Measurements from ENCODE around the gene BORCS8. TPM values are rescaled to one million over a fixed set of nuclear protein-coding genes. Genes with fewer than 3 reads are reported as not detected.
"Not testable (repeated sequence)": the region's sequence is repeated elsewhere in the genome, so short reads cannot be mapped to it uniquely, and the experiment has no call there.

Gene BORCS8
- total RNA-seq, 2 experiments from 2014 or later = 28.5 to 29.0 TPM

GRCh38 chr19:19193926-19194325 is 2.0 kb upstream of the BORCS8 start:
- POLR2A ChIA-PET = interaction anchor here (0.6 to 5.1 kb wide), 5 partner anchors 10 to 623 kb away, joined by 3 to 102 read pairs (median 3); partner anchors contain the start of gene NR2C2AP
- H3K27ac Mint-ChIP-seq = peak overlapping the region; percentile 54

GRCh38 chr19:19192910-19193423 is 1.0 kb upstream of the BORCS8 start:
- Mint-ChIP-seq H3K4me1 (peaks cover 48% of the 10 kb centered on the region), H3K27me3 (no peaks in the 10 kb centered on the region), H3K36me3 (ENCODE audit: low read depth) (peaks cover 34% of the 10 kb centered on the region), H3K9me3 (no peaks in the 10 kb centered on the region), H3K27ac (peak overlapping the region; percentile 99), H3K4me3 (peak overlapping the region; percentile 98)
- ChIA-PET CTCF (interaction anchor here (0.7 to 3.3 kb wide), 8 partner anchors 9 to 274 kb away, joined by 3 to 9 read pairs (median 6); partner anchors contain the start of genes COPE, DDX49, GATAD2A and NR2C2AP), POLR2A (interaction anchor here (0.9 to 5.1 kb wide), 8 partner anchors 11 to 470 kb away, joined by 3 to 102 read pairs (median 4); partner anchors contain the start of genes ATP13A1 and NR2C2AP)
- no peak for DNase-seq

More at GRCh38 chr19:19193926-19194325, 2.0 kb upstream of the BORCS8 start:
- Mint-ChIP-seq H3K4me1 (peaks cover 46% of the 10 kb centered on the region), H3K36me3 (ENCODE audit: low read depth) (peaks cover 37% of the 10 kb centered on the region), H3K9me3 (no peaks in the 10 kb centered on the region), H3K27me3 (no peaks in the 10 kb centered on the region), H3K4me3 (peak overlapping the region; percentile 98)
- CTCF ChIA-PET = interaction anchor here (1.4 to 3.3 kb wide), 2 partner anchors 19 to 48 kb away, joined by 5 to 9 read pairs; no protein-coding TSS in a partner anchor
- no peak for DNase-seq

- no peak for DNase-seq
- Mint-ChIP-seq H3K27ac (peak overlapping the region; percentile 99), H3K27me3 (no peaks in the 10 kb centered on the region), H3K9me3 (no peaks in the 10 kb centered on the region), H3K36me3 (ENCODE audit: low read depth) (peaks cover 33% of the 10 kb centered on the region), H3K4me1 (peaks cover 51% of the 10 kb centered on the region), H3K4me3 (peak overlapping the region; percentile 98)
- ChIA-PET CTCF (interaction anchor here (0.9 to 3.3 kb wide), 5 partner anchors 12 to 298 kb away, joined by 4 to 19 read pairs (median 9); partner anchors contain the start of gene NR2C2AP), POLR2A (interaction anchor here (0.6 to 5.1 kb wide), 11 partner anchors 12 to 635 kb away, joined by 3 to 102 read pairs (median 3); partner anchors contain the start of gene NR2C2AP)
Measured at GRCh38 chr19:19191768-19192077, 229 bp downstream of the BORCS8 start.

GRCh38 chr19:19186742-19187141 is 5.2 kb downstream of the BORCS8 start:
- no peak for DNase-seq
- Mint-ChIP-seq H3K9me3 (no peaks in the 10 kb centered on the region), H3K27ac (no peak overlapping the region), H3K36me3 (ENCODE audit: low read depth) (peaks cover 37% of the 10 kb centered on the region), H3K27me3 (no peaks in the 10 kb centered on the region), H3K4me1 (peaks cover 37% of the 10 kb centered on the region), H3K4me3 (no peak overlapping the region)
- CTCF ChIA-PET = no interaction called here
- POLR2A ChIA-PET = no interaction called here

- no peak overlapping the region for H3K4me3 Mint-ChIP-seq
- H3K4me1 Mint-ChIP-seq = peaks cover 32% of the 10 kb centered on the region
- DNase-seq = peak; percentile 69
- ChIA-PET POLR2A (no interaction called here), CTCF (interaction anchor here (0.5 to 1.0 kb wide), 2 partner anchors 17 to 29 kb away, joined by 3 read pairs; partner anchors contain the start of gene NR2C2AP)
- no peak overlapping the region for H3K27ac Mint-ChIP-seq
- H3K36me3 Mint-ChIP-seq (ENCODE audit: low read depth) = peaks cover 42% of the 10 kb centered on the region
- H3K27me3 Mint-ChIP-seq = no peaks in the 10 kb centered on the region
- no peaks in the 10 kb centered on the region for H3K9me3 Mint-ChIP-seq
Measured at GRCh38 chr19:19185853-19186740, 5.9 kb downstream of the BORCS8 start.

- peaks cover 40% of the 10 kb centered on the region for H3K36me3 Mint-ChIP-seq (ENCODE audit: low read depth)
- H3K4me1 Mint-ChIP-seq = peaks cover 6% of the 10 kb centered on the region
- ChIA-PET POLR2A (no interaction called here), CTCF (no interaction called here)
- no peak for DNase-seq
- H3K27ac Mint-ChIP-seq = no peak overlapping the region
- H3K27me3 Mint-ChIP-seq = no peaks in the 10 kb centered on the region
- H3K9me3 Mint-ChIP-seq = no peaks in the 10 kb centered on the region
- no peak overlapping the region for H3K4me3 Mint-ChIP-seq
Measured at GRCh38 chr19:19181488-19181998, 10.4 kb downstream of the BORCS8 start.

- no peaks in the 10 kb centered on the region for H3K4me1 Mint-ChIP-seq
- H3K27ac Mint-ChIP-seq = no peak overlapping the region
- no peak for DNase-seq
- H3K4me3 Mint-ChIP-seq = no peak overlapping the region
- ChIA-PET POLR2A (no interaction called here), CTCF (no interaction called here)
- H3K36me3 Mint-ChIP-seq (ENCODE audit: low read depth) = peaks cover 29% of the 10 kb centered on the region
- no peaks in the 10 kb centered on the region for H3K9me3 Mint-ChIP-seq
- H3K27me3 Mint-ChIP-seq = no peaks in the 10 kb centered on the region
Measured at GRCh38 chr19:19179548-19180441, 12.2 kb downstream of the BORCS8 start.

- Mint-ChIP-seq H3K27ac (no peak overlapping the region), H3K9me3 (no peaks in the 10 kb centered on the region), H3K4me3 (no peak overlapping the region), H3K27me3 (no peaks in the 10 kb centered on the region), H3K36me3 (ENCODE audit: low read depth) (peaks cover 20% of the 10 kb centered on the region), H3K4me1 (no peaks in the 10 kb centered on the region)
- ChIA-PET CTCF (interaction anchor here (1.0 to 3.1 kb wide), 3 partner anchors 9 to 14 kb away, joined by 3 to 19 read pairs (median 4); partner anchors contain the start of genes BORCS8 and RFXANK), POLR2A (no interaction called here)
- DNase-seq = no peak
Measured at GRCh38 chr19:19176950-19177349, 15.0 kb downstream of the BORCS8 start.

GRCh38 chr19:19173243-19173642 is 18.7 kb downstream of the BORCS8 start:
- H3K27me3 Mint-ChIP-seq; DNase-seq; H3K9me3 Mint-ChIP-seq; POLR2A ChIA-PET; H3K36me3 Mint-ChIP-seq (ENCODE audit: low read depth); H3K4me3 Mint-ChIP-seq; H3K27ac Mint-ChIP-seq: not testable (repeated sequence)
- CTCF ChIA-PET = interaction anchor here (0.9 to 2.0 kb wide), 3 partner anchors 27 to 51 kb away, joined by 4 to 6 read pairs (median 5); partner anchors contain the start of gene NR2C2AP
- H3K4me1 Mint-ChIP-seq = peaks cover 13% of the 10 kb centered on the region

GRCh38 chr19:19171821-19172532 is 20.0 kb downstream of the BORCS8 start:
- H3K36me3 Mint-ChIP-seq (ENCODE audit: low read depth) = peaks cover 3% of the 10 kb centered on the region
- ChIA-PET POLR2A (no interaction called here), CTCF (interaction anchor here (0.9 to 1.1 kb wide), 2 partner anchors 31 to 53 kb away, joined by 4 to 5 read pairs; partner anchors contain the start of gene NR2C2AP)
- no peaks in the 10 kb centered on the region for H3K9me3 Mint-ChIP-seq
- no peak for DNase-seq
- H3K27ac Mint-ChIP-seq = no peak overlapping the region
- H3K4me3 Mint-ChIP-seq = no peak overlapping the region
- H3K27me3 Mint-ChIP-seq = peaks cover 3% of the 10 kb centered on the region
- H3K4me1 Mint-ChIP-seq = peaks cover 13% of the 10 kb centered on the region

GRCh38 chr19:19170873-19171672 is 20.9 kb downstream of the BORCS8 start:
- CTCF ChIA-PET = no interaction called here

More at GRCh38 chr19:19170873-19171672, 20.9 kb downstream of the BORCS8 start:
- Mint-ChIP-seq H3K27me3 (peaks cover 3% of the 10 kb centered on the region), H3K4me1 (peaks cover 13% of the 10 kb centered on the region), H3K9me3 (no peaks in the 10 kb centered on the region), H3K27ac (no peak overlapping the region), H3K36me3 (ENCODE audit: low read depth) (no peaks in the 10 kb centered on the region), H3K4me3 (no peak overlapping the region)
- DNase-seq = no peak
- POLR2A ChIA-PET = interaction anchor here (1.1 to 2.1 kb wide), 2 partner anchors 13 to 15 kb away, joined by 6 read pairs; no protein-coding TSS in a partner anchor

Data from activated CD4-positive, alpha-beta memory T cell treated with anti-CD3 and anti-CD28 coated beads, Interleukin-2, amount 10 ng/mL, durations not matched to agents 7 days and 5 days (primary cell).